CD4-positive, alpha-beta T cell treated with Interleukin-6 at 100 ng/mL for 8 hours (primary cell): ENCODE measurements around the gene GSK3B.

Source experiments
- DNase-seq: peaks from one replicate; pipeline ENCODE4 v3.0.0-alpha.2; 2020; ENCODE audit warnings: mixed read lengths, low spot score

GSK3B gene

GRCh38 chr3:119880966-119881365, 213.3 kb downstream of the GSK3B start:
- no peak for DNase-seq

GRCh38 chr3:119873646-119874045, 220.6 kb downstream of the GSK3B start:
- no peak for DNase-seq

GRCh38 chr3:119872773-119873172, 221.5 kb downstream of the GSK3B start:
- DNase-seq = no peak

GRCh38 chr3:119871571-119871970, 222.7 kb downstream of the GSK3B start:
- DNase-seq = no peak

DNA sequence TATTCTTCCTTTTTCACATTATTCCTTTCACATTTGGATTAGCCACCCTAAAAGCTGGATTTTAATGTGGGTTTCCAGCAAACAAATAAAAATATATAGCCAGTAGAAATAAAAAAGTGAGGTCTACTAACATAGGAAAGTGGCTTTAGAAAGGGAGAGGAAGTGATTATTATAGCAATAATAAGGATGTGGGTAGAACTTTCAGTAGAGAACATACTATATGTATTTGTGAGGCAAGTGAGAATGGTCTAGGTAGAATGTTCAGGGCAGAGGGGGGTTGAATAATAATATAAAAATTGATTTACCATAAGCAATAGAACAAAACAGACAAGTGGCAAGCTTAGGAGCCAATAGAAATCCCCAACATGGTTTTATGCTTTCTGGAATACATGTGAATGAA, 223.7 kb downstream of the GSK3B start:
- DNase-seq = no peak

DNA sequence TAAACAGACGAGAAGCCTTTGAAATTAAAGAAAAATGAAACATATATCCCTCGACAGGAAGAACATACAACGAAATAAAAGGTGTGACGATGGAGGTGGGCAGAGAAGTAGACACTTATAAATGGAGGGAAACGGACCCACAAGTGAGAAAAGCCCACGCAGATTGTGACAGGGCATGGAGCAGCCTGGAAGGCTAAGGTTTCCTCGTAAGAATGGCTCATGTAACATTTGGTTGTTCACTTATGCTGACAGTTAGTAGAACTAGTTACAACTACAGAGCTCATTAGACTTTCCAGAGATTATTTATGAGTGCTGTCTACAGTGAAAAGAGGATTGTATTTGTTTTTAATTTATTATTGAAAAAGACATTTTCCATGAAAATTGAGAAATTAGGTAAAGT, 229.8 kb downstream of the GSK3B start:
- DNase-seq = no peak

GRCh38 chr3:119862616-119863015, 231.6 kb downstream of the GSK3B start:
- no peak for DNase-seq

DNA sequence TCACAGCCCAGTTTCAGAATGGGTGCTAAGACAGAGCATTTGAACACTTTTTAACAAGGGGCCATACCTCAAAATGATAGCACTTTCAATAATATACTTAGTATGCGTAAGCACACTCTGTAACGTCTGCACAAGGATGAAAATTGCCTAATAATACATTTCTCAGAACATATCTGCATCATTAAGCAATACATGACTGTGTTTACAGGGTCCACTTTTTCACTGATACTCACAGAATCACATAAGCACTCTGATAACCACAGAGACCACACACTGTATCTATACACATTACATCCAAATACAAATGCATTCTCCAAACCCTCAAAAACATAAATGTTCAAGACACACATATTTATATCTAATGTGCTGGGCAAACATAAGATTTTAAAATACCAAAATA, 232.6 kb downstream of the GSK3B start:
- DNase-seq = no peak

GRCh38 chr3:119859728-119860127, 234.5 kb downstream of the GSK3B start:
- no peak for DNase-seq

DNA sequence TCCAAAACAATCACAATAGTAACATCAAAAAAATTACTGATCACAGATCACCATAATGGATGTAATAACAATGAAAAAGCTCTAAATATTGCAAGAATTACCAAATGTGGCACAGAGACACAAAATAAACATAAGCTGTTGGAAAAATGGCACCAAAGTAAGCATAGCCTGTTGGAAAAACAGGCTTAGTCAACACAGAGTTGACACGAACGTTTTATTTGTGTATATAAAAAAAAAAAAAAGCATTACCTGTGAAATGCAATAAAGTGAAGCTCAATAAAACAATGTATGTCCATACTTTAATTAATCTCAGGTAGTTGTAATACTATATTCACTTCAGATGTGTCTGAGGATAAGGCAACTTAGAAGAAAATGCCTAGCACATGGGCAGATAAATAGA, 235.3 kb downstream of the GSK3B start:
- no peak for DNase-seq

GRCh38 chr3:119856695-119857094, 237.6 kb downstream of the GSK3B start:
- DNase-seq = no peak

DNA sequence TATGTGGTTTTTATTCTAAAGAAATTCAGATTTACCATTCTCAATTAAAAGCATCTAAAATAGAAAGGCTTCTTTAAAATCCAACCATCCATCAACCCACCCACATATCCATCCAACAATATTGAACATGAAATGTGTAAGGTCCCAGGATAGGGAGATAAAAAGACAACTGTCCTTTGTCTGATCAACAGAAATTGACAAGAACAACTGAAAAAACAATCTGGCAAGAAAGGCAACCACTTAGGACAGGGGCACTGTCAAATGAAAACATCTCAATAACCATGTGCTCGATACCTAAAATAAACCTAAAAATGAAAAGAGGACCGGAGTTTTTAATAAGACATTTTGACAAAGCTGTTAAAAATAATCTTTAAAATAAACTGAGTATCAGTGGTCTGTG, 245.1 kb downstream of the GSK3B start:
- no peak for DNase-seq

DNA sequence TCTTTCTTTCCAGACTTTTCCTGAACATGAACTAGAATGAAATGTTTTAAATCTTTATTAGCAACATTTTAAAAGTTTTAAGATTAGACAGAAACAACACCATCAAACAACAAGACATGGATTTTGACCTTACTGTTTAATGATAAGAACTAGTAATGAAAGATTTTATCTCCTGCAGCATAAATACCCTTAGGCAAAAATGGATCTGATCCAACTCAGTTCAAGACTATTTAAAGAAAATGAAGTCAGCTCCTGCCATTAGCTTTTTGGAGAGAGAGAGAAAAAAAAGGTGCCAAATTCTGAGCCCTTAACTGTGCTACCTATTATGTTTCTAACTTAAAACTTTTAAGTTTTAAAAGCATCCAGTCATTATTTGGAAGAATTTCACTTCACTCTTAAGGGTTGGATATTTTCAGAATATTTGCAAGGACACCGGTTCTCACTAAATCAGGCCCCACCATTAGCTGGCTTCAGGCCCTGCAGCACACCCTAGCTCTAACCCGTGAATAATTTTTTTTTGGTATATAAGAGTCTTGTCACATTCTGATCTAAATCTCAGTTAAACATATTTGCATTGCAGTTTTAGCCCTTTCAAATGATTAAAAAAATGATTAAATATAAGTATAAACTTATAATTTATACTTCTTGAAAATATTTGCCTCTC, 252.3 kb downstream of the GSK3B start:
- DNase-seq = no peak

GRCh38 chr3:119835556-119835955, 258.7 kb downstream of the GSK3B start:
- no peak for DNase-seq

DNA sequence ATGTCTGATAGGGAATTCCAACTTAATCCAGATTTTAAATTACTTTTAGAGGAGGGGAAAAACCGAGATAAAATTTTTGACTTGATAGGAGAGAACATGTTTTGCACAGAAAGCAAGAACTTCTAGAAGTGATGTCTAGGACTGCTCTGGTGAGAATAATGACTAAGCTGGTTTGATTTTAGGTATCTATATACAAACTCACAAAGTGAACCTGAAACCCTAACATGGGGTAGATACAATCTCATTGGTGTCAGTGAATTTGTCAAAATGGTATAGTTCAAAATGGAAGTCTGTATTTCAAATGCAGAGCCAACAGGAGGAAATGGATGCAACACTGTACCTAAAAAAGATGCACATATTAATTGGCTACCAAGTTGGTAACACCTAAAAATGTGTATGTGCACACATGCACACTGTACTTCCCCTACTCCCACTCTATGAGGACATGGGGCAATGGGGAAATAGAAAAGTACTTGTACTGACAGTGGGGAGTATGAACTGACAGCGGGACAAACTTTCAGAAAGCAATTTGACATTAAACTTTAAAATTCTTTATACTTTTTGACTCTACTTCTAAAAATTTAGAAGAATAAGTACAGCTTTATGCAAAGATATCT, 259.4 kb downstream of the GSK3B start:
- DNase-seq = no peak

DNA sequence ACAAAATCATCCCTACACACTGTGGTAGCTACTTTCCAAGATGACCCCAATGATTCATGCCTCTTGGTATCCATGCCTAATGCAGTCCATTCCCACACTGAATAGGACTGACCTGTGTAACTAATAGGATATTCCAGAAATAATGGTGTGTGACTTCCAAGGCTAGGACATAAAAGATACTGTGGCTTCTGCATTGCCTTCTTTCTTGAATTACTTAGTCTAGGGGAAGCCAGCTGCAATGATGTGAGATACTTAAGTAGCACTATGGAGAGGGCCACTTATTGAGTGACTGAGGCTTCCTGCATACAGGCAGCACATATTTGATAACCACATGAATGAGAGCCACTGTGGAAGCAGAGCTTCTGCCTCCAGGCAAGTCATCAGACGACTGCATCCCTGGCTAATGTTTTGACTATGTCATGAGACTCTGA, 262.3 kb downstream of the GSK3B start:
- no peak for DNase-seq

DNA sequence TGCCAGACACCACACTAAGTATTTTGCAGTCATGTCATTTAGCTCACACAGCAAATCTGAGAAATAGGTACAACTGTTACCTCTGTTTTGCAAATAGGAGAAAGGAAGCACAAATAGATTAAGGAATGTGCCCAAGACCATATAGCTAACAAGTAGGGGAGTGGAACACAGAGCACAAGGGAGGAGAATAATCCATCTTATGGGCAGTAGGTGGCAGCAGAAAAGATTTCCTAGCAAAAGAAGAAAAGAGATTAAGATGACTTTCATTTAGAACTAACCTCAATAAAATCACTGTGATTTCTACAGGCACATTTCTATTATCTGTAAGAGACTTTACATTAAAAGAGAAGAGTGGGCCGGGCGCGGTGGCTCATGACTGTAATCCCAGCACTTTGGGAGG, 263.2 kb downstream of the GSK3B start:
- no peak for DNase-seq

DNA sequence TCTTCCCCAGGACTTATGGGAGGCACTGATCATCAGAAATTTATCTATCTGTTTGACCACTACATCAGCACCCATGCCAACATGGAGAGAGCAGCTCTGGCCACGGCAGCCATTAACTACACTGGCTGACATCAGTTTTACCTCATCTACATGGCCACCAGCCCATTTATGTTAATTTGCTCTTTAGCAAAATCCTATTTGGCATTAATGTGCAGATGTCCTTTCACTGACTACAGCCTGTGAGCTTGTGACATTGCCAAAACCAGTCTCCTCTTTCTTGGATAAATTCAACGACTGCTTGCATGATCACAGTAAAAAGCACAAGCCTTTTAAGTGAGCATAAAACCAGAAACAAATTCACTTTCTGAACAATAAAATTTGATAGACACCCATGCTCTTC, 264.8 kb downstream of the GSK3B start:
- DNase-seq = no peak

DNA sequence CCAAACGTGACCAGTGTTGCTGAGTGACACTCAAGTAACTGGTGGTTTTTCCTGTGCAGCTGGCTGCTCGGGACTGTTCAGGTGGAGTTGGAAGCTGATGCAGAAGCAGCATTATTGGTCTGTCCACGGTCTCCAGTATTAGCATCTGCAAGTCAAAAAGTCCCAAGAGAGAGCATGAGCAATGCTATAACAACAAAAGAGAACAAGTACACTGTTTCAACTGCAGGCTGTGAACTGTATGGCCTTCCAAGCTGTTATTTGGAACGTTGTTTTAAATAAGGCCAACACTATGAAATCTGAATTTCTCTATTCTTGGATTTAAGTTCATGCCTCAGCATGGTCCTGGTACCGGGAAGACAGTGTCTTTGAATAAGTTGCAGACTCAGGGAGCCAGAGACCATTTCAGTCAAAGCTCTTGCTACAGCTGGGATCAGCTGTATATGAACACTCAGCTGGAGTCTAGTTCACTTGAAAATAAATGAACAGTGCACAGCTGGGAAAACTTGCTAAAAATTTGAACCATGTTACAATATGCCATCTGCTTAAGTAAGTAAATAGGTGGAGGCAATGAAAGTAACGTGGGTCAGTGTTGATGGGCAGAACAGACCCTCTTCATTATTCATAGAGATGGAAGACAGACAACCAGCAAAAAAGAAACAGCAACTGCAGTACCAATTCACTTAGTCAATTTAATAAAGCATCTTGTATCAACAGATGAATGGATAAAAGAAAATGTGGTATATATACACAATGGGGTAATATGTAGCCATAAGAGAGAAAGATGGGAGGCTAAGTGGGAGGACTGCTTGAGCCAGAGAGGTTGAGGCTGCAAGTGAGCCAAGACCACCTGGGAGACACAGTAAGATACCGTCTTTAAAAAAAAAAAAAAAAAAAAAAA, 267.3 kb downstream of the GSK3B start:
- DNase-seq = no peak

DNA sequence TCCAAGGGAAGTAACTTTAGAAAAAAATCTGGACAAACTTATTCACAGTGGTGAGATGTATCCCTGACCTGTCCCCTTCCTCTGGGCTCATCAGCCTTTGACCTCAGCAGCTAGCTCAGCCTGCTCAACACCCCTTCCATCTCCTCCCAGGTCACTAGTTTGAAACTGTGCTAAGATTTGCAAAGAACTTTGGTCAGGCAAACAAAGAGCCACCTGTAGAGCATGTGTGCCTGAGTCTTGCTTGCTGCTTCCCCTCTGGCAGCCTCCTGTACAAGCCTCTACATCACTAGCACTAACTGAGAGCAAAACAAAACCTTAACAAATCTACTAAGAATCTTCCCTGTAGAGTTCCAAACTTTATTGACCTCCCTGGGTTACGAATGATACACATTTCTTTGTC, 268.4 kb downstream of the GSK3B start:
- DNase-seq = no peak

GRCh38 chr3:119819806-119820205, 274.4 kb downstream of the GSK3B start:
- no peak for DNase-seq

DNA sequence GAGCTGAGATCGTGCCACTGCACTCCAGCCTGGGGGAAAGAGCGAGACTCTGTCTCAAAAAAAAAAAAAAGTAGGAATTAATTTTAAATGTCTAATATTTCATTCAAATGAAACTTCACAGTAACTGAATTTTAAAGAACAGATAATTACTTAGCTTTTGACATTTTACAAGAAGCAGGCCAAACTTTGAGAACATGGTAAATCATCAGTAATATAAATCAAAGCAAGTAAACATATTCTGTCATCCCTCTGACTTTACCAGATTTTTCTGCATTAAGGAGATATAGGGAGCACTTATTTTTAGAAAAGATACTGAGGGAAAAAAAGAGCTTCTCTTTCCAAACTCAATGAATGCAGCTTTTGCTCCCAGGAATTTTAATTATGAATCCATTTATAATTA, 275.3 kb downstream of the GSK3B start:
- DNase-seq = no peak
